ENCODE data around the gene TNNC2.

- TF ChIP-seq POLR2A (IDR thresholded peaks at IDR 0.05), result no peak
- TF ChIP-seq, protein P1, sequence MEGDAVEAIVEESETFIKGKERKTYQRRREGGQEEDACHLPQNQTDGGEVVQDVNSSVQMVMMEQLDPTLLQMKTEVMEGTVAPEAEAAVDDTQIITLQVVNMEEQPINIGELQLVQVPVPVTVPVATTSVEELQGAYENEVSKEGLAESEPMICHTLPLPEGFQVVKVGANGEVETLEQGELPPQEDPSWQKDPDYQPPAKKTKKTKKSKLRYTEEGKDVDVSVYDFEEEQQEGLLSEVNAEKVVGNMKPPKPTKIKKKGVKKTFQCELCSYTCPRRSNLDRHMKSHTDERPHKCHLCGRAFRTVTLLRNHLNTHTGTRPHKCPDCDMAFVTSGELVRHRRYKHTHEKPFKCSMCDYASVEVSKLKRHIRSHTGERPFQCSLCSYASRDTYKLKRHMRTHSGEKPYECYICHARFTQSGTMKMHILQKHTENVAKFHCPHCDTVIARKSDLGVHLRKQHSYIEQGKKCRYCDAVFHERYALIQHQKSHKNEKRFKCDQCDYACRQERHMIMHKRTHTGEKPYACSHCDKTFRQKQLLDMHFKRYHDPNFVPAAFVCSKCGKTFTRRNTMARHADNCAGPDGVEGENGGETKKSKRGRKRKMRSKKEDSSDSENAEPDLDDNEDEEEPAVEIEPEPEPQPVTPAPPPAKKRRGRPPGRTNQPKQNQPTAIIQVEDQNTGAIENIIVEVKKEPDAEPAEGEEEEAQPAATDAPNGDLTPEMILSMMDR (IDR thresholded peaks at IDR 0.05), result no peak
Measured at GRCh38 chr20:45792317-45793118, 34.6 kb downstream of the TNNC2 start.
